ENCODE measurements around the gene MBD4.

DNA sequence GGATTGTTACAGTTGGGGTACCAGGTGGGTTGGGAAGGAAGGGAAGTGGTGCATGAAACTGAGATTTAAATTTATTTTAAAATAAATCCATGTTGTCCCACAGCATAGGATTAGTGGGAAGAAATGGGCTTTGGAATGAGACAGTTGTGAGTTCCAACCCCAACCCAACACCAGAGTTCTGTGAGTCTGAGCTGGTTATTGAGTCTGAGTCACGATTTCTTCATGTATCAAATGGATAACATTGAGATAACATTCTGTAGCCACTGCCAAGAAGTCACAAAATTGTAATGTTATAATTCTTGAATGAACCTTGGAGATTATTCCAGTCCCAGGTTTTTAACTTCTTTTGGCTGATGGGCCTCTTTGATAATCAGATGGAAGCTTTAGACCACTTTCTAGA lies 14.0 kb upstream of the MBD4 start:
- TF ChIP-seq EP300 (IDR thresholded peaks at IDR 0.05) (no peak), POLR2A (IDR thresholded peaks at IDR 0.05) (no peak), POLR2AphosphoS5 (IDR thresholded peaks at IDR 0.05) (no peak)
- TF ChIP-seq, protein P1, sequence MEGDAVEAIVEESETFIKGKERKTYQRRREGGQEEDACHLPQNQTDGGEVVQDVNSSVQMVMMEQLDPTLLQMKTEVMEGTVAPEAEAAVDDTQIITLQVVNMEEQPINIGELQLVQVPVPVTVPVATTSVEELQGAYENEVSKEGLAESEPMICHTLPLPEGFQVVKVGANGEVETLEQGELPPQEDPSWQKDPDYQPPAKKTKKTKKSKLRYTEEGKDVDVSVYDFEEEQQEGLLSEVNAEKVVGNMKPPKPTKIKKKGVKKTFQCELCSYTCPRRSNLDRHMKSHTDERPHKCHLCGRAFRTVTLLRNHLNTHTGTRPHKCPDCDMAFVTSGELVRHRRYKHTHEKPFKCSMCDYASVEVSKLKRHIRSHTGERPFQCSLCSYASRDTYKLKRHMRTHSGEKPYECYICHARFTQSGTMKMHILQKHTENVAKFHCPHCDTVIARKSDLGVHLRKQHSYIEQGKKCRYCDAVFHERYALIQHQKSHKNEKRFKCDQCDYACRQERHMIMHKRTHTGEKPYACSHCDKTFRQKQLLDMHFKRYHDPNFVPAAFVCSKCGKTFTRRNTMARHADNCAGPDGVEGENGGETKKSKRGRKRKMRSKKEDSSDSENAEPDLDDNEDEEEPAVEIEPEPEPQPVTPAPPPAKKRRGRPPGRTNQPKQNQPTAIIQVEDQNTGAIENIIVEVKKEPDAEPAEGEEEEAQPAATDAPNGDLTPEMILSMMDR (IDR thresholded peaks at IDR 0.05): no peak

Measured in upper lobe of left lung (tissue), 4 donors.